A549 (cell line): ENCODE results near the gene MAPT.

ENCODE experiments used
- CEBPB ChIP-seq, 2 experiments: fragments of >200 bp in 1 of 2; sonication (Bioruptor Twin) in 1 of 2; formaldehyde crosslinking in 1 of 2; IDR thresholded peaks; 2 replicates each; pipeline ENCODE4 v1.6.1; 2012 to 2016
- CHD2 ChIP-seq: fragments of 150-350 bp; IDR thresholded peaks from 2 replicates; pipeline ENCODE4 v1.6.1; 2014; ENCODE audit warnings: low read length; ENCODE audit not compliant: partially characterized antibody
- CTCF ChIP-seq: fragments of >200 bp; sonication (Bioruptor Twin); formaldehyde crosslinking; IDR thresholded peaks from 3 replicates; pipeline ENCODE4 v1.5.1; 2016
- E2F6 ChIP-seq: IDR thresholded peaks from 2 replicates; pipeline ENCODE4 v1.6.1; 2012; ENCODE audit warnings: low read depth, borderline replicate concordance
- FOSL2 ChIP-seq, 2 experiments: fragments of 450-650 bp in 1 of 2; fragments of >200 bp in 1 of 2; sonication (Bioruptor Twin) in 1 of 2; formaldehyde crosslinking; IDR thresholded peaks; 2 replicates each; pipeline versions ENCODE4 v1.5.0 to v1.6.1; 2016 to 2020; ENCODE audit warnings: mild to moderate bottlenecking in 1 of 2, moderate library complexity in 1 of 2
- JUNB ChIP-seq: fragments of >200 bp; sonication (Bioruptor Twin); formaldehyde crosslinking; IDR thresholded peaks from 2 replicates; pipeline ENCODE4 v1.6.1; 2016
- KDM1A ChIP-seq: fragments of 200-600 bp; sonication (generic); IDR thresholded peaks from 2 replicates; pipeline ENCODE4 v1.6.1; 2016; ENCODE audit warnings: low read depth, mild to moderate bottlenecking
- MAX ChIP-seq: IDR thresholded peaks from 2 replicates; pipeline ENCODE4 v1.6.1; 2012
- NPAS2 ChIP-seq: fragments of 250-450 bp; sonication (Bioruptor Pico); IDR thresholded peaks from 2 replicates; pipeline ENCODE4 v1.8.0; 2022; ENCODE audit warnings: mild to moderate bottlenecking, moderate library complexity, borderline replicate concordance
- POLR2A ChIP-seq: IDR thresholded peaks from 2 replicates; pipeline ENCODE4 v1.6.1; 2012; ENCODE audit warnings: mild to moderate bottlenecking, low read length
- POLR2AphosphoS2 ChIP-seq: conservative IDR thresholded peaks from 2 replicates; pipeline ENCODE4 v1.6.1; 2012; ENCODE audit warnings: low read length, improper control_type of control experiment, inconsistent platforms
- RARB ChIP-seq: fragments of 250-450 bp; sonication (Bioruptor Pico); IDR thresholded peaks from 2 replicates; pipeline ENCODE4 v1.8.0; 2021; ENCODE audit warnings: mild to moderate bottlenecking, moderate library complexity
- SMC3 ChIP-seq: fragments of >200 bp; sonication (Bioruptor Twin); formaldehyde crosslinking; IDR thresholded peaks from 3 replicates; pipeline ENCODE4 v1.6.1; 2018; ENCODE audit warnings: inconsistent platforms
- ZFP36 ChIP-seq: fragments of 450-650 bp; IDR thresholded peaks from 2 replicates; pipeline ENCODE4 v1.6.1; 2014; ENCODE audit warnings: borderline replicate concordance; ENCODE audit not compliant: partially characterized antibody

- no peak for TF ChIP-seq MAX
- no peak for TF ChIP-seq E2F6
- no peak for TF ChIP-seq CTCF
- no peak for TF ChIP-seq POLR2A
- no peak for TF ChIP-seq POLR2AphosphoS2
- TF ChIP-seq KDM1A, result no peak
- TF ChIP-seq JUNB, result no peak
- TF ChIP-seq NPAS2, result no peak
- TF ChIP-seq CHD2, result no peak
- TF ChIP-seq ZFP36, result no peak
- TF ChIP-seq RARB, result no peak
- no peak for TF ChIP-seq SMC3
- TF ChIP-seq CEBPB (IDR thresholded peaks at IDR 0.05), result no peak
- no peak for TF ChIP-seq FOSL2 (IDR thresholded peaks at IDR 0.05)
- no peak for TF ChIP-seq FOSL2 (CRISPR knock-in tag; IDR thresholded peaks at IDR 0.05)
Measured at GRCh38 chr17:45936610-45937009, 42.3 kb downstream of the MAPT start.
